NCI-H1436 treated with DMSO at 0.1 percent for 48 hours (cell line): ENCODE measurements around the gene FBXW7.

Experiments used
- DNase-seq: peaks from one replicate; lab custom pipeline; 2025; lab: John Stamatoyannopoulos, UW

FBXW7 gene

DNA sequence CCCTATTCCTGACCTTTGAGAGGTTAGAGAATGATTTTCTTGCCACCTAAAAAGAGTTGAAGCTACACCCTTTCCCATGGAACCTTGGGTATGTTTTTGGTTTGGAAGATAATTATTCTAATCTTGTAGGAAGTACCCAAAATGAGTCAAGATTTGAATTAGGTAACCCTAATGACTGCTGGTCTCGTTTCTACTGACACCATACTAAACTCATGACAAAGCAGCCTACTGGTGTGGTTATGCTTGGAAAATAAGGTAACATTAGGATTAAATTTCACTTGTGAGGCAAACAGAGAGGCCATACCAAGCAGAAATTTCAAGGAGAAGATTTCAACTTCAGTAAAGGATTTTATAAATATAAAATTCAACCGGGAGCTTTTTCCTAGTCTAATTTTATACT is 107.9 kb downstream of the FBXW7 start:
- DNase-seq, result no peak

DNA sequence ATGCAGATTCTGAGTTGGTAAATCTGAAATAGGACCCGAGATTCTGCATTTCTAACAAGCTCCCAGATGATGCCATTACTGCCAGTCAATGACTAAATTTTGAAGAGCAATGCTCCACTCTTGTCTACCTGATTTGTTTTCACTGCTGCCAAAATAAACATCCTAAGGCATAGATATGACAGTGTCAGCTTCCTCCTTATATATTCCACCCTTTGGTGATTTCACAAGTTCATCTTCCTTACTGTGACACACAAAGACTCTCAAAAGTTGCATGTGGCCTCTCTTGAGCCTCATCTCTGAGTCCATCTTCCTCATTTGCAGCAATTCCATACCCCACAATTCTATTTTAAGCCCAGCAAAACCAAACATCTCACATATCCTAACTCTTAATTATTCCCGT is 110.9 kb downstream of the FBXW7 start:
- no peak for DNase-seq

DNA sequence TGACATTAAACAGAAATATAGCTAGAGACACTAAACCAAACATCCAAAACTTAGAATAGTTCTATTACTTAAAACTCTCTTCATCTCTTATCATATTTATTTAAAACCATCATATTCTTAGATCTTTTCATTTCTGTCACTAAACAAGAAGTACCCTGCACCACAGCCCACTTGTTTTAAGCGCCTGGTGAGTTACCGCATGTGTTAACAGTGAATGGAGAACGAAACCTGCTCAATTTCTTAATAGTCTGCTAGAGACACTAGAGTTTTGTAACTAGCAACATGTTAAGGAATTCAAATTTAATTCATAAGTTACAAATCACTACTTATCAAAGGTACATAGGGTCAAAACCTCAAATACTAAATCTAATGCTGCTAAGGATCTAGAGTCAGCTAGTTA is 111.5 kb downstream of the FBXW7 start:
- no peak for DNase-seq

DNA sequence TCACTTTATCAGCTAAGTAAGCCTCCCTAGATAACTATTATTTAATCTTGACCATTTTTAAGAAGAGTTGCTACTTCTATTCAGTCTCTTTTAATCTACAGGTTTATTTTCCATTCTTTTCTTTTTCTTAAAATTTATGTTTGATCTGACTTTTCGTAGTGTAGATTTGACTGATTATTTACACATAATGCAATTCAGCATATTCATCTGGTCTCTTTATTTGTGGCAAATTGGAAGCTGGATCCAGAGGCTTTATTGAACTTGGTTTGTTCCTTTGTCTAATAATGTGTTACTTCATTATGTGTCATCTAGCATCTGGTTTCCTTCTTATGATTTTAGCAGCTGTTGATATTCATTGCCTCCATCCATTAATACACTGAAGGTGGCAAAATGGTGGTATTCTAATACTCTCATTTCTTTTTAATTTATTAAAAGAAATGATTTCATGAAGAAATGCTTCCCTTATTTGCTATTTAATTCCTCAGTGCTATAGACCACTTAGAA is 113.0 kb downstream of the FBXW7 start:
- DNase-seq, result no peak

DNA sequence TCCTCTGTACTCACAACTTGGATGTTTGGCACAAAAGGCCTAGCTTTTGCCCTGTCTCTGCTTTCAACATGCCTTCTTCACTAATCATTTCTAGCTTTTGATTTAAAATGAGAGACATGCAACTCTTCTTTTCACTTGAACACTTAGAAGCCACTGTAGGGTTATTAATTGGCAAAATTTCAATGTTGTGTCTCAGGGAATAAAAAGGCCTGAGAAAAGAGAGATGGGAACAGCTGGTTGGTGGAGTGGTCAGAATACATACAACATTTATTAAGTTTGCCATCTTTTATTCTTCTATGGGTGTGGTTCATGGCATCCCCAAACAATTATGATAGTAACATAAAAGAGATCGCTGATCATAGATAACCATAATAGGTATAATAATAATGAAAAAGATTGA is 114.3 kb downstream of the FBXW7 start:
- DNase-seq, result no peak

DNA sequence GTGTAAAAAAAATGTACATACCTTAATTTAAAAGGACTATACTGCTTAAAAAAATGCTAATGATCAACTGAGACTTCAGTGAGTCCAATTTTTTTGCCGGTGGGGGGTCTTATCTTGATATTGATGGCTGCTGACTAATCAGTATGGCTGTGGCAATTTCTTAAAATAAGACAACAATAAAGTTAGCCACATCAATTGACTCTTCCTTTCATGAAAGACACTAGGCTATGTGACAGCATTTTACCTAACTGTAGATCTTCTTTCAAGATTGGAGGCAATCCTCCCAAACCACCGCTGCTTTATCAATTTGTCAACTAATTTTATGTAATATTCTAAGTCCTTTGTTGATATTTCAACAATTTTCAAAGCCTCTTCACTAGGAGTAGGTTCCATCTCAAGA is 116.1 kb downstream of the FBXW7 start:
- DNase-seq, result no peak

DNA sequence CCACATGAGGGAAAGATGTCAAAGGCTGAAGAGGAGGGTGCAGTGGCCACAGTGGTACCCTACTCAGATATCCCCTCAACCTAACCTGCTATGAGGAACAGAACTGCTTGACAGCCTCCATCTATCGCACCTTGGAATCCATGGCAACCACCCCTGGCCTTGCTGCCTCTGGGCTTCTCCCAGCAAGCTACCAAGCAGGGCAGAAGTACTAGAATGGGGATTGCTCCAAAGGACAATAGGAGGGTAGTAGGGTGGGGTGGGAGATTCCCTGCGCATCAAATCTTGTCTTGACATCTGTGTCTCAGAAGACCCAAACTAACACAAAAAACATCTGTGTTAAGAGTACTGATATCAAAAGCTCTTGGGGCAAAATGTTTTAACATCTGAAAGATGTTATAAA is 118.2 kb downstream of the FBXW7 start:
- no peak for DNase-seq

DNA sequence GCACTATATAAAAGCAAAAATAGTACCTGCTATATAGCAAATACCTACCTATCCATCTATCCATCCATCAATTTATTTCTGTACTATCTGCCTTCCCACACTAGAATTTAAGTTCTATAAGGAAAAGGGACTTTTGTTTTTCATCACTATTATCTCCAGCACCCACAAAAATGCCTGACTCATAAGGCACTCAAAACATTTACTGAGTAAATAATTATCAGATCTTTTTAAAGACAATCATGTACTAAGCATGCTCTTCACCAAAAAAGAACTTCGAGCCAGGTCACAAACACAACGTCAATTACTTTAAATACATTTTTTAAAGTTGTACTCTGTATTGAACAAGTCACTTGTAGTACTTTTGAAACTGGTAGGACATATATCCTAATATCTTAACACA is 119.9 kb downstream of the FBXW7 start:
- DNase-seq, result no peak

DNA sequence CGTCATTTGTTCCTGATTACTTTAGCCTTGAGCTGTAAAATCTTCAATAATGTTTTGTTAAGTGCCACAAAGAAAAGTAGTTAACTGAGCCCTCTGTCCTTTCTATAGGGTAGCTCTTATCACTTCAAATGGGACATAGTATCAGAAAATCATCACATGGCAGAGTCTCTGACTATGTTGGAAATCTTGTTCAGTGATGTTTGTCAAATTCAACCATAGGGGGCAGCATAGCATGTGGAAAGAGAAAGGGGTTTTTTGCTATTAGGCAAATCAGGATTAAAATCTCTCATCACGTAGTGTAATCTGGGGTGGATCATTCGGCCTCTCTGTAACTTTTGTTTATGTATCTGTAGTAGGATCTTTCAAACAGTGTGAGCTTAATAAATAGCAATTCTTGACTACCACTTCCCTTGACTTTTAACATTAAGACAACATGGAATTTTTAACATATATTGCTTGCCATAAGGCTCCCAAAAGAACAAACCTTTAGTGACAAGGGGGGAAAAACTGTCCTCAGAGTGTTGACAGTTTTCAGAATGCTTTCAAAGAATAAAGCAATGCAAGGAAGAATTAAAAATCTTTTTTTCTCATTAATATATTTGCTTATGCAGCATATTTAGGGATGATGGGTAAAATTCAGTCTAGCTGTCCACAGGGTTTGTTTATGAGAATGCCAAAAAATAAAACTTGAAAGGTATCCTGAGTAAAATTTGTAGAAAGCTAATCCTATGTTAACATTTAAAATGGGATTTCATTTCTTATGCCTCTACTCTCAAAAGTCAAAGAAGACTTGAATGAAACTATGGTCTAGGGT is 127.2 kb downstream of the FBXW7 start:
- DNase-seq, result no peak

DNA sequence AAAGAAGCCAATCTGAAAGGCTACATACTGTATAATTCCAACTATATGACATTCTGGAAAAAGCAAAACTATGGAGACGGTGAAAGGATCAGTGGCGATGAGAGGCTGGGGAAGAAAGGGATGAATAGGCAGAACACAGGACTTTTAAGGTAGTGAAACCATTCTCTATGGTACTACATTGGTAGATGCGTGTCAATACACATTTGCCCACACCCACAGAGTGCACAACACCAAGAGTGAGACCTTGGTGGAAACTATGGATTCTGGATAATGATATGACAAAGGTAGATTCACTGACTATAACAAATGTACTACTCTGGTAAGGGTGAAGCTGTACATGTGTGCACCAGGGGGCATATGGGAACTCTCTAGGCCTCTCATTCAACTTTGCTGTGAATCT is 134.5 kb downstream of the FBXW7 start:
- no peak for DNase-seq

DNA sequence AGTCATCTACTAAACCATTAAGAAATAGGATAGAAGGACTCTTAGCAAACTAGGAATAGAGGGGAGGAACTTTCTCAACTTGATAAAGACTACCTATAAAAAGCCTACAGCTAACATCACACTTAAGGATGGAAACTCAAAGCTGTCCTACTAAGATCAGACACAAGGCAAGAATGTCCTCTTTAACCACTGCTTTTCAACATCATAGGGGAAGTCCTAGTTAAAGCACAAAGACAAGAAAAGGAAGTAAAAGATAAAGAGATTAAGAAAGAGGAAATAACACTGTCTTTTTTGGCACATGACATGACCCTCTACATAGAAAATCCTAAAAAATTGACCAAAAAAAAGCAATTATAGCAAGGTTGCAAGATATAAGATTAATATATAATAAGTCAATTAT is 136.6 kb downstream of the FBXW7 start:
- DNase-seq, result no peak

DNA sequence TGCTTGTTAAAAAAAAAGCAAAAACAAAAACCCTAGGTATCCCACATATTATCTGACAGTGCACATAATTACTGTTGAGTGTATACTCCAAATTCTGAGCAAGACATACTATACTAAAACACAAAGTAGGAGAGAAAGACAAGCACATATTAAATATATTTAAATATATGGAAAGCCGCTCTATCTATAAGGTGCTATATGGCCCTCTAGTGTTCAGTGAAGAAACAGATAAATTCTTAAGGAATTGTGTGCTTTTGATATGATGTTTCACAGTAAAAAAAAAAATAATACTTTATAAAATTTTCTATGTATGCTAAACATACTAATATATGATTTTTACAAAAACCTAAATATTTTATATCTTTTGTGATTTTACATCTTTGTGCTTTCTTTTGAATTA is 137.8 kb downstream of the FBXW7 start:
- DNase-seq, result peak; percentile 7

DNA sequence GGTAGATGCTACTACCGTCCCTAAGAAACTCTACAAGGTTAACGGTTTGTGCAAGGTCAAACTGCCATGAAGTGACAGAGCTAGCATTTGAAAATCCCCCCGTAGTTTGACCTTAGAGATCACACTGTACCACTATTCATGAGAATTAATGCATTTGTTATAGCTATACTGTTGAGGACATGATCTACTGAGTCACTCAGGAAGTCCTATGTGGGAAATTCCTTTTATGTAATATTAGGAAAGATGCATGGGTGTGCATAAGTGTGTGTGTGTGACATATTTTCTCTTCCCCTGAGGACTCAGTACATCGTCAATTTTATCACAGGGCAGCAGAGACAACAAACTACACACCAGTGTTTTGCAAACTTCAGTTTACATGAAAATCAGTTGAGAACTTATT is 141.1 kb downstream of the FBXW7 start:
- DNase-seq, result no peak

DNA sequence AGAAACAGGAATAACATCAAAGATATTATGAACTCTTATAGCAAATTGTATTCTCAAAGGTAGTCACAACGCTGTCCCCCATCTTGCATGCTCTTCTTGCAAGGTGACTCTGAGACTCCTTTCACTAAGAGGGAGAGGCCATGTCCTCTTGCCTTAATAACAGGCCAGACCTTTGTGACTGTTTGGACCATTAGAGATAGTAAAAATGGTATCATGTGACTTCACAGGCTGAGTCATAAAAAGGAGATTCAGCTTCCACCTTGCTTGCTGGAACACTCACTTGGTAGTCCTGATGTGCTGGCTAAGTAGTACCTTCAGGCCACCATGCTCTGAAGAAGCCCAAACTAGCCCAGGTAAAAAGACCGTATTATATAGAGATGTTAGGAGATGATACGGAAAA is 143.8 kb downstream of the FBXW7 start:
- no peak for DNase-seq

DNA sequence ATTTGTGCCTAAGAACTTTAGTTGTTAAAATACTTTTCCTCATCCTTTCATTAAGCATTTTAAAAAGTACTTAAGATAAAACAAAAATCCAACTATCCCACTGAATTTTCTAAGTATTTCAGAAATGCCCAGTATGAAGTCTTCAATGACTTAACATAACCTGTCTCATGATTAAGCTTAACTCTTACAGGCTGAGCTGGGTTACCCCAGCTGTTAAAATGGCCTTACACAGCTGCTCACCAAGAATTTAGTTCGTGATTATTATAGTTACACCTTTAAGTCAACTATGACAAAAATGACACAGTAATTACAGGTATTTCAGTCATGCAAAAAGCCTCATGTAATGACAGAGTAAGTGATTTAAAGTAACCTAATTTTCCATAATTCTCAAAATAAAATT is 145.7 kb downstream of the FBXW7 start:
- no peak for DNase-seq

DNA sequence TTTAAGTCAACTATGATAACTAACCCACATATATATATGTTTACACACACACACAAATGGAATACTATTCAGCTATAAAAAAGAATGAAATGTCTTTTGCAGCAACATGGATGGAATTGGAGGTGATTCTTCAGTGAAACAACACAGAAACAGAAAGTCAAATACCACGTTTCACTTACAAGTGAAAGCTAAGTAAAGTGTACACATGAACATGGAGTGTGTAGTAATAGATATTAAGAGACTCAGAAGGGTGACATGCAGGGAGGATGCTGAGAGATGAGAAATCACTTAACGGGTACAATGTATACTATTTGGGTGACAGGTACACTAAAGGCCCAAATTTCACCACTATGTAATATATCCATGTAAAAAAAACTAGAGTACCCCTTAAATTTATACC is 146.5 kb downstream of the FBXW7 start:
- DNase-seq, result no peak

DNA sequence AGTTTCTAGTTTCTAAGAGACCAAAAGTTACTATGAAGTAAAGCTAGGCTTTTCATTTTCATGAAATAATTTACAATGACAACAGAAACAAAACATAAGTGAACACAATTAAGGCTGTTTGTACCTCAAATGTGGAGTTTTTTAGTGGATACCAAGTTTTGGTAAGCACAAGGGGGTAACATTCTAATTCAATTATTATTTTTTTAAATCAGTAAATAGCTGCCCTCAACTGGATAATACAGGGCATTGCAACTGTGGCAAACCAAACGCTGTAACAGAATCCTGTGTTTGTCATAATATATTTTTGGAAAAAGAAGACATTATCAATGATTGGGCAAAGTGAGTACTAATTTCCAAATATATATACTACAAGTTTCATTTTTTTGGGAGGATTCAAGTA is 150.3 kb downstream of the FBXW7 start:
- DNase-seq, result peak; percentile 7

DNA sequence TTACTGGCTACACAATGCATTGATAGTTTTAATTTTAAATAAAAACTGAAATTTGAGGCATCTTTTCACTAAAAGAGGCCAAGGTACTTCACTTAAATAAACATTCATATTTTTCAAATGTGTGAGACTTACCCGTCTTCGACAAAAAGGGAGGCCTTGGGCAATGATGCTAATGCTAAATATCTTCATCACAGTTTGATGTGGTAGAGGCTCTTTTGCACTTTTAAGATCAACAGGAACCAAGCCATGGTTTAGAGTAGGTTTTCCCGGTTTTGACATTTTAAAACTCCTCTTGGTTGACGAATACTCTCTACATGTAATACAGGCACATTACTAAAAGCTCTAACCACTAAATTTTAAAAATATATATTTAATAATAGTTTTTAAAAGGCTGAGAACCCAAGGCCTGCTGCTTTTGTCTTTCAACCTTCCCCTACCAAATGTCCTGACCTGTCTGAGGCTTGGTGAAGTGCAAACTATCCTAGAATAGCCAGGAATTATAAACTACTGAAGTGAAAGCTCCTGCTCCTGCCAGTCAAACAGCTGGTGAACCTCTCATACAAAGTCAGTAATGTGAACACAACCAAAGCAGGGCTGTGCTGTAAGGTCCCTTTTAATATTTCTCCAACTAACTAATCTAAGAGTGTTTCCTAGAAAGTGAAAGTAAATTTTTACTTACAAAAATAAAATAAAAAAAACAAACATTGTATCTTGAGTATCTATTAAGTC is 153.7 kb downstream of the FBXW7 start:
- DNase-seq, result no peak

DNA sequence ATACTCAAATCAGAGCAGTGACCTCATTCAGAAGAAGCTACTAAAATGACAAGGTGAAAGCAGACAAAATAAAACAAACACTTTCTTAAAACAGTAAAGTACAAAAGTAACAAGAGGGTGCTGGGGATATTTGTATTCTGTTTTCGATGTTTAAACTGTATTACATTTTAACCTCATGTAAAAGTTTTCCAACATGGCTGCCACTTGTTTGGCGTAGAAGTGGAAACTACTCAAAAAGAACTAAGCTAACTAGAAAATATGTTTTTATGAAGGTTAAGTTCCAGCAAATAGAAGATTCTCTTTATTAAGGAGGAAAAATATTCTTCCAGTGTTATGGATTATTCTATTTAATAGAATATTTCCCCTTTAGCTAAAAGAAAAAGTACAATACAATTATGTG is 155.0 kb downstream of the FBXW7 start:
- DNase-seq, result no peak

DNA sequence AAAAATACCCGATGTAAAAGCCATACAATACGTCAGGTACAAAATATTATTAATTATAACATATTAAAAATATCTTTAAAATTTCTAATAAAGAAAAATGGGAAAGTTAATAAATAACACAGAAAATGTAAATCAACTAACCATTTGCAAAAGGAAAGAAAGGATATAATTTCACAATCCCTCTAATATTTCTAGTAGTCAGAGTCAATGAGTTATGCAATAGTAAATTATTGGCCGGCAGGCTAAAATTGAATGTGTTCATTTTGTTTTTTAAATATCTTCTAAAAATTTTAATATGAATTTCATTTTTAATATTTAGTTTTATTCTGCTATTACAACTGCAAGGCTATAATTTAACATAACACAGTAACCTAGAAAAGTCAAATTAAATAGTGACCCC is 155.7 kb downstream of the FBXW7 start:
- no peak for DNase-seq

DNA sequence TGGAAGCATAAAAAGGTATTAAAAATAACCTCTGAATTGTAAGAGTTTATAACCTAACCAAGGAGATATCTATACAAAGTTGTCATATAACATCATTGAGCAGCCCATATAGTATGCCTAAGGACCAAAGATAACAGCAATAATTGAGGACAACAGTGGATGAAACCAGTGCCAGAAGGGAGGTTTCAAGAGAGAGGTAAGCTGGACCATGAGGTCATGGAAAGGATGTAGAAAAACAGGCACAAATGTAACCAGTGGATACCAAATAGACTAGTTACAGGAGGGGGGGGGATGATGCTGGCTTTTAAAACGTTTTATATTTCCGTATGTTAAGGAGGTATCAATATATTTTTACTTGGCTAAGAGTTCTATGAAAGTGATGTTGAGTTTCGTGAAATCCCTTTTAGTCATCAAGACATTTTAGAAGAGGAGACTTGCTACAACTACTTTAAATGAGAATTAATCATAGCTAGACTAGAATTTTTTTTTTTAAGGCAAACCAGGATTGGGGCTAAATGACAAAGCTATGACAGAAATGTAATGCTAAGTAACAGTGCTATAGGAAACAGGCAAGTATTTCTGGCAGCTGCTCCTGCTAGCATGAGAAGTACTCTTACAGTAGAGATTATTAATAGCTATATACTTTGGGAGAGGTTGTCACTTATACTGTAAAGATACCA is 161.1 kb downstream of the FBXW7 start:
- DNase-seq, result no peak

DNA sequence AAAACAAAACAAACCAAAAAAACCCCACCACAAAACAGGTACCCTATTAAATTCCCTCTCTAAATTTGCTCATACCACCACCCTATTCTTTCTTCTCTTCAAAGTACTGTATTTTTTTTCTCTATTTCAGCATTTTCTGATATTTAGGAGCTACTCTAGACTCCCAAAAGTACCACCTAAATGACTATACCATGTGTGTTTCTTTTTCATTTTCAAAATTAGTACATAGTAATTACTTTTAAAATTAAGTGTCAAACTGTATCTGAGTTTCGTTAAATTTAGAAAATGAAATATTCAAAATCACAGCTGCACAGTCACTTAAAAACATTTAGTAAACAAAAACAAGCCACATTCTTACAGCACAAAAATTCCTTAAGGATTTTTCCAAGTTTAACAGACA is 161.7 kb downstream of the FBXW7 start:
- DNase-seq, result no peak

DNA sequence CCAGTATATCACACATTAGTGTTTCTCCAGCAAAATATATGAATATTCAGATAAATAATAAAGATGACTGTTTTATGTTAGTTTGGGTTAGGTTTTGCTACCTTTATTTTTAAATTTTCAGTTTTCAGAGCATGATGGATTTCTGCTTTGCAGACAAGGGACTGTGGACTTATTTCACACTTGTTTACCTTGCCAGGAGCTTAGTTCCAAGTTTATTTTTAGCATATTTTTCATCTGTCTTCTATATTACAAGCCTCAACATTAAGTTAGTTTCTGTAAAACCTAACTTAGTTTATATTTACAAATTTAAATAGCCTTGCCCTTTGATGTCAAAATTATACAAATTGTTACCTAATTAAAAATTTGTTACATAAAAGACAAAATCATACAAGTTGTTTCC is 163.4 kb downstream of the FBXW7 start:
- DNase-seq, result no peak
